ENCODE data around the gene ZNF610.
"Not testable (repeated sequence)": the region's sequence is repeated elsewhere in the genome, so short reads cannot be mapped to it uniquely, and the experiment has no call there.

Gene ZNF610

DNA sequence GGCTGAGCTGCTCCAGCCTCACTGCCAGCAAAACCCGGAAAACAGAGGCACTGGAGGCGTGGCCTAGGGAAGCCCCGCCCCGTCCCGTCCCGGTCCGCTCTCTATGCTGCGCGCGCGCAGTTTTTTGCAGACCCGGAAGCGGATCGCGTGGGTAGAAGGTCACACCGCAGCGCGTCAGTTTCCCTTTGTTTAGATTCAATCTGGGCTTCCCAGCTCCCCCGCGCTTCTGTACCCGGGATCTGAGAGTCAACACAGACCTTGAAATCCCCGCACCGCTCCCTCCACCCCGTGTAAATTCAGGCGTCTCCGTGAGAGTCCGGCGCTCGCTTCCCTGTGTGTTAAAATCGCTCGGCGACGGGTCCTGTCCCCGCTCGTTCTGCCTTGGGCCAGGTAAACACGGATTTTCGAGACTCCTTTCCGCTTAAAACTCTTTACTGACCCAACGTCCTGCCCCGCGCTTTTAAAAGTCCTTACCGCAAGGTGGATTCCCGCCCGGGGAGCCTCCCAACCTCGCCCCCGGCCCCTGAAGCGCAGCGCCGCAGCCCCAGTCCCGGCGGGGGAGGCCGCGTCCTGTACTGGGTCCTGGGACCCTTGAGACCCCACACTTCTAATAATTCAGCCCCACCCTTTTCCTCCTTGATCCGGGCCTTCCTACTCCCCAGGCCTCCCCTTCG, at the start of gene ZNF610:
Gene ZNF610, plus strand, starts transcription at position 127 of the 674 bp plus-strand sequence. CDS start 12,930 bp downstream, outside the sequence.
- DNase-seq (ENCODE audit: low read depth), result peak; percentile 74

GRCh38 chr19:52286256-52286655, 49.8 kb upstream of the ZNF610 start:
- DNase-seq (ENCODE audit: low read depth), result no peak

DNA sequence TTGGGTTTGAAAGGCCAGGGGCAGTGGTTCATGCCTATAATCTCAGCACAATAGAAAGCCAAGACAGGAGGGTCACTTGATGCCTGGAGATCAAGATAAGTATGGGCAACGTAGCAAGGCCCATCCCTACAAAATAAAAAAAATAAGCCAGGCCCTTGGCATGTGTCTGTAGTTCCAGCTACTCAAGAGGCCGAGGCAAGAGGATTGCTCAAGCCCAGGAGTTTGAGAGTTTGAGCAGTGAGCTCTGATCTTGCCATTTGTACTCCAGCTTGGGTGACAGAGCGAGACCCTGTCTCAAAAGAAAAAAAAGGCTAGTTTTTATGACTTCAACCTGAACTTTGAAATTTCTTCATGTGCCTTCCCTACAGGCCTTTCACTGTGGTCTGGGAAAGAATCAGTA, 44.3 kb upstream of the ZNF610 start:
- DNase-seq (ENCODE audit: low read depth), result no peak

DNA sequence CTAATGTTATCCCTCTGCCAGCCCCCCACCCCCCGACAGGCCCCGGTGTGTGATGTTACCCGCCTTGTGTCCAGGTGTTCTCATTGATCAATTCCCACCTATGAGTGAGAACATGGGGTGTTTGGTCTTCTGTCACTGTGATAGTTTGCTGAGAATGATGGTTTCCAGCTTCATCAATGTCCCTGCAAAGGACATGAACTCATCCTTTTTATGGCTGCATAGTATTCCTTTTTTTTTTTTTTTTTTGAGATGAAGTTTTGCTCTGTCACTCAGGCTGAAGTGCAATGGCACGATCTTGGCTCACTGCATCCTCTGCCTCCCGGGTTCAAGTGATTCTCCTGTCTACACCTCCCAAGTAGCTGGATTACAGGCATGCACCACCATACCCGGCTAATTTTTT, 43.1 kb upstream of the ZNF610 start:
- not testable (repeated sequence) for DNase-seq (ENCODE audit: low read depth)

- DNase-seq (ENCODE audit: low read depth), result no peak
These were observed 39.7 kb upstream of the ZNF610 start for GRCh38 chr19:52296400-52296772.

DNA sequence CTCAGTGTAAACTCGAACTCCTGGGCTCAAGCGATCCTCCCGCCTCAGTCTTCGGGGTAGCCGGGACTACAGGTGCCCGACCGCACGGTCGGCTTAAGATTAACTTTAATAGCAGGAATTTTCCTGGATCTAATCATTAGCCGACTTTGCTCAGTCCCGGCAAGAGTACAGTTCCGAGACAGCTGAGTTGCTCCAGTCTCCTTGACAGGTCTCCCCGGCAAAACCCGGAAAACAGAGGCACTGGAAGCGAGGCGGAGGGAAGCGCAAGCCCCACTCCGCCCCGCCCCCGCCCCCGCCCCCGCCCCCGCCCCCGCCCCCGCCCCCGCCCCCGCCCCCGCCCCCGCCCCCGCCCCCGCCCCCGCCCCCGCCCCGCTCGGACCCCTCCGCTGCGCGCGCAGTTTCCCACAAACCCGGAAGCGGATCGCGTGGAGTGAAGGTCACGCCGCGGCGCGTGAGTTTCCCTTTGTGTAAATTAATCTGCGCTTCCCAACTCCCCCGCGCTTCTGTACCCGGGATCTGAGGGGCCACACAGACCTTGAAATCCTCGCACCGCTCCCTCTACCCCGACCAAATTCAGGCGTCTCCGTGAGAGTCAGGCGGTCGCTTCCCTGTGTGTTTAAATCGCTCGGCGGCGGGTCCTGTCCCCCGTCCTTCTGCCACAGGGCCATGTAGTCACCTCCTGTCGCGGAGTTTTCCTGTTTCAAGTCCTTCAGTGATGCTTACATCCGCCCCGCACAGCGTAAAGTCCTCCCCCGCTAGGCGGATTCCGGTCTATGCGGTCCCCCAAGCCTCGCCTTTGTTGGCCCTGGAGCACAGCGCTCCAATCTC, 39.1 kb upstream of the ZNF610 start, which contains the start of gene ZNF480:
Gene ZNF480, plus strand, starts transcription at position 397 of the 828 bp plus-strand sequence. CDS start 3,244 bp downstream, outside the sequence.
- DNase-seq (ENCODE audit: low read depth), result peak; percentile 79

- no peak for DNase-seq (ENCODE audit: low read depth)
These were observed 38.3 kb upstream of the ZNF610 start for GRCh38 chr19:52297601-52298364.

- no peak for DNase-seq (ENCODE audit: low read depth)
These were observed 28.8 kb upstream of the ZNF610 start for GRCh38 chr19:52307275-52307674.

- DNase-seq (ENCODE audit: low read depth), result no peak
These were observed 13.6 kb upstream of the ZNF610 start for GRCh38 chr19:52322429-52322828.

DNA sequence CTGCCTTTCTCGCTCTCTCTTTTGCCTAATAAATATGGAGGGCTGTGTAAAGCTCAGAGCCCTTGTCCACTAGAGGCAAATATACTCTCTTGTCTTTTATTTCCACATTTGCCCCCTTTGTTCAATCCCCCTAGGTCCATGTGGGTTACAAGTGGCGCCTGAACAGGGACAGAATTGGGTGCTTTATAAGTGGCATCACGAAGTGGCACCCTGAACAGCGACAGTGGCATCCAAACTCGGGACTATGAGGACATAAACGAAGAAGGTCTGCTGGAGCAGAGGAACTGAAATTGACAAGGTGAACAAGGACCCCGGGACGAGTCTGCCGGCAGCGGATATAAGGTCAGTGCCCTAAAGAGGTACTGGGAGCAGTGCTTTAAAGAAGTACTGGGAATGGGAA, 4.3 kb upstream of the ZNF610 start:
- no peak for DNase-seq (ENCODE audit: low read depth)

DNA sequence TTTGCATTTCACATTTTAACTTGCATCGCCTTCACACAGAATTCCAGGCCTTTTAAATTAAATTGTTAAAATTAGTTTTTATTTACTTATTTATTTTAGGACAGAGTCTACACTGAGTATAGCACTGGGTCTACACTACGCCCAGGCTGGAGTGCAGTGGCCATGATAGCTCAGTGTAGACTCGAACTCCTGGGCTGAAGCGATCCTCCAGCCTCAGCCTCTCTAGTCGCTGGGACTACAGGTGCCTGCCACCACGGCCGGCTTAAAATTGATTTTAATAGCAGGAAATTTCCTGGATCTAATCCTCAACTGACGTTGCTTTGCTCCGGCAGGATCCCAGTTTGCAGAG, 301 bp upstream of the ZNF610 start:
- no peak for DNase-seq (ENCODE audit: low read depth)

DNA sequence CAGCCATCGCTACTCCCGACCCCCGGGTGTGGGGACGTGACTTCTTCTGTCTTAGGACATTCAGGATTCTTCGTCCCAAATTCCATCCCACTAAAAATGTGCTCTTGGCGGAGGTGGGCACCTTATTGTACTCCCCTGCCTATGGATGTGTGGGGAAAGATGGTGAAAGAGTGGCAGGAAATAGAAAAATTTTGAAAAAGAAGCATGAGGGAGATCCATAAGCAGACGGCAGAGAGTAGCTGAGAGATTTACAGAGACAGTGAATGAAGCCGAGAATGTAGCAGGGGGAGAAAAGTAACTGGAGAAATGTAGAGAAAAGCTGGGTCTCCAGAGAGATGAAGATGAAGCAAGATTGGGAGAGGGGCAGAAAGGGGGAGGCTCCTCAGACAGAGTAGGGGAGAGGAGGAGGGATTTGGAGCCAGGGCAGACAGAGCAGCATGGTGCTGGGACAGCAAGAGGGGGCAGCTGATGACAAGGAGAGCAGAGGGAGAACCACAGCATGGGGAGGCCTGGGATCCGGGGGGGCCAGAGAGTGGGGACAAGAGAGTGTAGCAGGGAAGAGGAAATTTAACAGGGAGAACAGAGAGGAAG, 843 bp downstream of the ZNF610 start:
- DNase-seq (ENCODE audit: low read depth), result no peak

- DNase-seq (ENCODE audit: low read depth), result not testable (repeated sequence)
These were observed 3.0 kb downstream of the ZNF610 start for GRCh38 chr19:52339022-52339421.

DNA sequence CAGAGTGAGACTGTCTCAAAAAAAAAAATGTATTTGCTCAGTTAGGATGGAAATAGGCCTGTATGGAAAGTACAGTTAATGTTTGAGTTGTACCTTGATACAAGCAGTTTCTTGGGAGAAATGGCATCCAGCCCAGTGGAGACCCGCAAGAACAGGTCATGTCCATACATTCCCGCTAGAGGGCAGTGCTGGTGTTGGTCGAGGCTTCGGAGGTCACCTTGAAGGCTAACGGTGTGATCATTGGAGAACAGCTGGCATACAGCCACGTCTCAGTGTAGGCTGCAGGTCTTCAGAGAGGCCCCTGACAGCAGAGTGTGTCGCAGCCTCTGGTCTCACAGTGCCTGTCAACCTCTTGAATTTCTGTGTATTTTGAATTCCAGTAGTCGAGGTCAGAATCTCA, 7.5 kb downstream of the ZNF610 start:
- peak; percentile 24 for DNase-seq (ENCODE audit: low read depth)

GRCh38 chr19:52345162-52345561, 9.1 kb downstream of the ZNF610 start:
- no peak for DNase-seq (ENCODE audit: low read depth)

DNA sequence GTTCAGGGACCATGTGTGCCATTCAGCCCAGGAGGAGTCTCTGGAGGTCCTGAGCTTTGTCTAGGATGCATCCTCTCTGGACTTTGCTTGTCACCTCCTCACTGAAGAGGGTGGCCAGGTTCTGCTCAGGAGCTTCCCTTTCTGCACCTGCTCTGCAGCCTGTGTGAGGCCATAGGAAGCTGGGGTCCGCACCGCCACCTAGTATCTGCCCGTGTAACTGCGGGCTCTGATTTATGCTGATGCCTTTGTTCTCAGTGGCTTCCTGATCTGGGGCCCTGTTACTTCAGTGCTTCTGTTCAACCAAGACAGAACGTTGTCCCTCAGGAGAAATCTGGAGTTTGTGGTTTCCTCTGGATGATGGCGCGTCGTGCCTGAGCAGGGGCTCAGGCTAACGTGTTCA, 15.5 kb downstream of the ZNF610 start:
- no peak for DNase-seq (ENCODE audit: low read depth)

DNA sequence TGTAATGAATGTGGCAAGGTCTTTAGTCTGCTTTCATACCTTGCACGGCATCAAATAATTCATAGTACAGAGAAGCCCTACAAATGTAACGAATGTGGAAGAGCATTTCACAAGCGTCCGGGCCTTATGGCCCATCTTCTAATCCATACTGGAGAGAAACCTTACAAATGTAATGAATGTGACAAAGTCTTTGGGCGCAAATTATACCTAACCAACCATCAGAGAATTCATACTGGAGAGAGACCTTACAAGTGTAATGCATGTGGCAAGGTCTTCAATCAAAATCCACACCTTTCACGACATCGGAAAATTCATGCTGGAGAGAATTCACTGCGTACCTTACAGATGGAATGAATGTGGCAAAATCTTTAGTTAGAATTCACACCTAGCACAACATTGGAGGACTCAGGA, 30.4 kb downstream of the ZNF610 start:
- DNase-seq (ENCODE audit: low read depth), result no peak

DNA sequence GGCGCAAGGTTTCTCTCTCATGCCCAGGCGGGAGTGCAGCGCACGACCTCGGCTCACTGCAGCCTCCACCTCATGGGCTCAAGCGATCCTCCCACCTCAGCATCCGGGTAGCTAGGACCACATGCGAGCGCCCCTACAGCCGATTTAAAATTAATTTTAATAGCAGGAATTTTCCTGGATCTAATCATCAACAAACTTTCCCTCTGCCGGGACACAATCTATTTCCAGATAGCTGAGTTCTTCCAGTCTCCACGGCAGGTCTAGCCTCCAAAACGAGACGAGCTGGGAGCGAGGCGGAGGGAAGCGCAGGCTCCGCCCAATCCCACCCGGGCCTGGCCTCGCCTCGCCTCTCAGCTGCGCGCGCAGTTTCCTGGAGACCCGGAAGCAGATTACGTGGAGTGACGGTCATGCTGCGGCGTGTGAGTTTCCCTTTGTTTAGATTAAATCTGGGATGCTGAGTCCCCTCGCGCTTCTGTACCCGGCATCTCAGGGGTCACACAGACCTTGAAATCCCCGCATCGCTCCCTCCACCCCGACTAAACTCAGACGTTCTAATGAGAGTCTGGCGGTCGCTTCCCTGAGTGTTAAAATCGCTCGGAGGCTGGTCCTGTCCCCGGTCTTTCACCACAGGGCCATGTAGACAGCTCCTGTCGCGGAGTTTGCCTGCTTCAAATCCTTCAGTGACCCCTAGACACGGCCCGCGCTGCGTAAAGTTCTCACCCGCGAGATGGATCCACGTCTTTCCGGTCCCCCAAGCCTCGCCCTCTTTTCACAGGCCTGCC, 33.7 kb downstream of the ZNF610 start, which contains the start of gene ZNF880:
Gene ZNF880, plus strand, starts transcription at position 365 of the 782 bp plus-strand sequence. Its CDS starts 43 bp downstream, at position 408.
- peak; percentile 83 for DNase-seq (ENCODE audit: low read depth)

GRCh38 chr19:52370341-52370710, 34.3 kb downstream of the ZNF610 start:
- no peak for DNase-seq (ENCODE audit: low read depth)

DNA sequence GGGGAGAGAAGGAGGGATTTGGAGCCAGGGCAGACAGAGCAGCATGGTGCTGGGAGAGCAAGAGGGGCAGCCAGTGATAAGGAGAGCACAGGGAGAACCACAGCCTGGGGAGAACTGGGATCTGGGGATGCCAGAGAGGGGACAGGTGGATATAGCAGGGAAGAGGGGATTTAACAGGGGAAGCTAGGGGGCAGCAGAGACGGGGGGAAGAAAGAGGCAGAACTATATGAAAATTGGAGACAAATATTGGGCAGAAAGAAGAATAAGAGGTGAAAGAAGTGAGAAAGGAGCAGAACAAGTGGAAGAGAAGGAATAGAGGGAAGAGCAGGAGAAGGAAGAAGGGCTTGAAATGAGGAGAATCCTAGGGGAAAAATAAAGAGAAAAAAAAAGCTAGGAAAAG, 55.1 kb downstream of the ZNF610 start:
- DNase-seq (ENCODE audit: low read depth), result no peak

DNA sequence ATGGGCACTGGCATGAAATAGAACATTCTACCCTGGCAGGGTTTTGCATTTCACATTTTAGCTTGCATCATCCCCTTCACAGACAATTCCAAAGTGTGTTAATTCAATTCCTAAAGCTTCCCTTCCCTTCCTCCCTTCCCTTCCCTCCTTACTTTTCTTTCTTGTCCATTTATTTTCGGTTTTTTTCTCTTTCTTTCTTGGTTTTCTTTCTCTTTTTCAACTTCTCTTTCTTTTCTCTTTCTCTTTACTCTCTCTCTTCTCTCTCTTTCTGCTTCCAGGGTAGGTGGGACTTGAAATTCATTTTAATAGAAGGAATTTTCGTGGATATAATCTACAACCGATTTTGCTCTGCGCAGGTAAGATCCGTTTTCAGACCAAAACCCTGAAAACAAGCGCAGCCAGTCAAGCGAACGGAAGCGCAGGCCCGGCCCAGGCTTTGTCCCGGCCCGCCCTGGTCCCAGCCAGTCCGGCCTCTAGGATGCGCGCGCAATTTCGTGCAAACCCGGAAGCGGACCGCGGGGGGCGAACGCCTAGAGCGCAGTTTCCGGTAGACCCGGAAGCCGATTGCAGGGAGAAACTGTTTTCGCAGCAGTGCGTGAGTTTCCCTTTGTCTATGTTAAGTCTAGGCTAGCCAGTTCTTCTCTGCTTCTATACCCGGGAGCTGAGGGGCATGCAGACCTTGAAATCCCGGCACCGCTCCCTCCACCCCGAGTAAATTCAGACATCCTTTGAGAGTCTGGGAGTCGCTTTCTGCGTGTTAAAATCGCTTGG, 61.5 kb downstream of the ZNF610 start, which contains the start of gene ZNF528:
Gene ZNF528, plus strand, starts transcription at position 540 of the 771 bp plus-strand sequence. CDS start 4,165 bp downstream, outside the sequence.
- DNase-seq (ENCODE audit: low read depth), result peak; percentile 89

Measured in activated T-helper 1 cell treated with Interleukin-2 at 50 U/mL for 16 hours (primary cell).